HuH-7.5 (cell line): ENCODE results near the gene CHST1.

Experiments used
- DNase-seq: peaks from one replicate; pipeline ENCODE4 v3.0.0; 2011; ENCODE audit warnings: low spot score

The CHST1 gene

GRCh38 chr11:45644981-45645889, 20.2 kb downstream of the CHST1 start:
- DNase-seq: no peak

- no peak for DNase-seq
Measured at GRCh38 chr11:45643598-45644260, 21.7 kb downstream of the CHST1 start.

- no peak for DNase-seq
Measured at GRCh38 chr11:45641961-45642360, 23.5 kb downstream of the CHST1 start.

GRCh38 chr11:45638051-45638450, 27.4 kb downstream of the CHST1 start:
- DNase-seq: no peak

- no peak for DNase-seq
Measured at GRCh38 chr11:45635907-45636306, 29.5 kb downstream of the CHST1 start.

- DNase-seq: no peak
Measured at GRCh38 chr11:45625611-45626010, 39.8 kb downstream of the CHST1 start.

- no peak for DNase-seq
Measured at GRCh38 chr11:45624095-45624494, 41.3 kb downstream of the CHST1 start.

GRCh38 chr11:45622861-45623260, 42.6 kb downstream of the CHST1 start:
- DNase-seq: no peak

- no peak for DNase-seq
Measured at GRCh38 chr11:45622283-45622682, 43.1 kb downstream of the CHST1 start.

- DNase-seq: no peak
Measured at GRCh38 chr11:45621588-45621987, 43.8 kb downstream of the CHST1 start.

GRCh38 chr11:45620243-45620642, 45.2 kb downstream of the CHST1 start:
- no peak for DNase-seq

- DNase-seq: no peak
Measured at GRCh38 chr11:45618897-45619296, 46.5 kb downstream of the CHST1 start.

- DNase-seq: no peak
Measured at GRCh38 chr11:45617871-45618601, 47.4 kb downstream of the CHST1 start.

- no peak for DNase-seq
Measured at GRCh38 chr11:45616802-45617549, 48.4 kb downstream of the CHST1 start.

- no peak for DNase-seq
Measured at GRCh38 chr11:45615182-45615792, 50.1 kb downstream of the CHST1 start.

GRCh38 chr11:45614196-45614828, 51.1 kb downstream of the CHST1 start:
- no peak for DNase-seq

- DNase-seq: no peak
Measured at GRCh38 chr11:45610627-45611026, 54.8 kb downstream of the CHST1 start.

GRCh38 chr11:45609902-45610301, 55.5 kb downstream of the CHST1 start:
- DNase-seq: no peak

- DNase-seq: no peak
Measured at GRCh38 chr11:45609337-45609736, 56.1 kb downstream of the CHST1 start.

- no peak for DNase-seq
Measured at GRCh38 chr11:45607995-45608394, 57.4 kb downstream of the CHST1 start.
